ENCODE data around the gene NFE2L3. TPM values are rescaled to one million over a fixed set of nuclear protein-coding genes. Genes with fewer than 3 reads are reported as not detected.

Gene NFE2L3
- total and polyA plus RNA-seq, 2 of the 4 experiments (the other 2 are of a cell fraction) = 28.0 to 43.2 TPM

- intact Hi-C loops (cut with micrococcal nuclease) (no loop called here), dilution Hi-C loops (cut with HindIII; ENCODE audit: low sequenced_read_pairs, unreplicated experiment) (no loop called here), in situ Hi-C loops (cut with MboI; ENCODE audit: low sequenced_read_pairs) (no loop called here)
- no peak overlapping the region for H3K23ac ChIP-seq (ENCODE audit: low read depth, low read length)
- peaks cover 35 to 58% of the 10 kb centered on the region in 2 experiments for H3K79me1 ChIP-seq (ENCODE audit: low read depth in 1 of 2, low read length in 2 of 2)
- no peak overlapping the region for H3K27ac ChIP-seq (ENCODE audit: insufficient read depth, low read length)
- no TSS peak for BruUV-seq (replicated peaks)
- no peaks in the 10 kb centered on the region; the same call in 1 of the 2 replicates for H3K4me1 ChIP-seq (ENCODE audit: control insufficient read depth, insufficient read depth, low read length)
- no peak overlapping the region for H2BK5ac ChIP-seq (ENCODE audit: low read depth, low read length, poor library complexity, severe bottlenecking)
- no peak overlapping the region for H2BK15ac ChIP-seq (ENCODE audit: low read depth, low read length)
- no peak overlapping the region for H3K14ac ChIP-seq (replicated peaks; ENCODE audit: low read depth, low read length)
- TF ChIP-seq POLR2A (IDR thresholded peaks at IDR 0.05; ENCODE audit: low read depth, low read length) (no peak; the same call in 1 of the 2 replicates), FOS (IDR thresholded peaks at IDR 0.05; ENCODE audit: low read depth, low read length) (no peak), CTCF (conservative IDR thresholded peaks at IDR 0.05; ENCODE audit: low read depth, low read length) (no peak), CHD1 (IDR thresholded peaks at IDR 0.05; ENCODE audit: low read depth, low read length) (no peak), CEBPB (IDR thresholded peaks at IDR 0.05; ENCODE audit: low read depth, low read length) (peak; percentile 81), USF2 (IDR thresholded peaks at IDR 0.05; ENCODE audit: low read depth, low read length) (no peak)
- no peaks in the 10 kb centered on the region for H3K9me1 ChIP-seq (ENCODE audit: insufficient read depth, low read length)
- ChIA-PET CTCF (interaction anchor here (0.6 to 2.0 kb wide), 3 partner anchors 9 to 967 kb away, joined by 3 to 7 read pairs (median 7); partner anchors contain the start of gene HOXA7), POLR2A (ENCODE audit: unreplicated experiment) (interaction anchor here (0.6 to 1.1 kb wide), 4 partner anchors 9 to 28 kb away, joined by 3 to 4 read pairs (median 3); no protein-coding TSS in a partner anchor)
- no peak overlapping the region for H3K4me3 ChIP-seq (ENCODE audit: insufficient read depth, low read depth, low read length)
- H4K20me1 ChIP-seq (ENCODE audit: insufficient read depth, low read length) = peaks cover 71% of the 10 kb centered on the region
- no peak overlapping the region for H4K5ac ChIP-seq (ENCODE audit: low read depth, low read length)
- no peak overlapping the region for H3K4me2 ChIP-seq (ENCODE audit: low read depth, low read length)
- H3K4ac ChIP-seq (ENCODE audit: low read depth, low read length) = no peak overlapping the region
- H2BK20ac ChIP-seq (ENCODE audit: low read depth, low read length) = no peak overlapping the region
- no peak overlapping the region for H2AFZ ChIP-seq (replicated peaks; ENCODE audit: low read length, poor library complexity)
- H4K91ac ChIP-seq (ENCODE audit: insufficient read depth, low read depth, low read length) = no peak overlapping the region
- H2AK9ac ChIP-seq (replicated peaks; ENCODE audit: low read depth, low read length, poor library complexity) = no peak overlapping the region
- no peak for ATAC-seq (ENCODE audit: low read depth)
- no peak overlapping the region for H4K8ac ChIP-seq (ENCODE audit: low read depth in 2 of 2, low read length in 2 of 2)
- no peaks in the 10 kb centered on the region for H3K27me3 ChIP-seq (ENCODE audit: control insufficient read depth, insufficient read depth, low read length)
- H2AK5ac ChIP-seq (ENCODE audit: low read depth, low read length) = no peak overlapping the region
- no peak overlapping the region for H3K9ac ChIP-seq (ENCODE audit: low read depth, low read length)
- H3K56ac ChIP-seq (ENCODE audit: extremely low read depth, insufficient read depth, low read length) = no peak overlapping the region
- H3K9me3 ChIP-seq (ENCODE audit: control insufficient read depth, insufficient read depth, low read length) = no peaks in the 10 kb centered on the region
- no CpG with 5 or more reads among the region's 3 CpGs for WGBS, 2 experiments (ENCODE audit: extremely low coverage in 2 of 2, insufficient read length in 1 of 2)
- H2BK120ac ChIP-seq (ENCODE audit: low read depth, low read length) = no peak overlapping the region
- peaks cover 37% of the 10 kb centered on the region for H3K36me3 ChIP-seq (ENCODE audit: control insufficient read depth, insufficient read depth, low read length)
- DNase-seq = no peak
- H3K18ac ChIP-seq (ENCODE audit: low read depth, low read length) = no peak overlapping the region
Observed at GRCh38 chr7:26188957-26189541, 37.1 kb downstream of the NFE2L3 start.
